H9 (cell line): ENCODE data around the gene NLRC3. TPM values are rescaled to one million over a fixed set of nuclear protein-coding genes. Genes with fewer than 3 reads are reported as not detected.

Source experiments
- DNase-seq: peaks from one replicate; pipeline ENCODE4 v3.0.0-alpha.2; 2017
- H2AFZ ChIP-seq: one replicate; pipeline ENCODE4 v1.6.1; 2013; ENCODE audit warnings: mild to moderate bottlenecking, low read length, control low read depth, moderate library complexity
- H2AK5ac ChIP-seq: 2 replicates; pipeline ENCODE4 v1.6.1; 2013; ENCODE audit warnings: low read length, control low read depth, mixed read lengths; ENCODE audit not compliant: insufficient read length
- H2BK120ac ChIP-seq: one replicate; pipeline ENCODE4 v1.6.1; 2013; ENCODE audit warnings: low read depth, mild to moderate bottlenecking, low read length, control low read depth, inconsistent platforms; ENCODE audit not compliant: poor library complexity, severe bottlenecking
- H2BK12ac ChIP-seq: 2 replicates; pipeline ENCODE4 v1.6.1; 2013; ENCODE audit warnings: low read length, control low read depth, mixed read lengths, low read depth; ENCODE audit not compliant: insufficient read length
- H2BK15ac ChIP-seq: 2 replicates; pipeline ENCODE4 v1.6.1; 2013; ENCODE audit warnings: low read depth, low read length, control low read depth
- H2BK20ac ChIP-seq: one replicate; pipeline ENCODE4 v1.6.1; 2013; ENCODE audit warnings: low read depth, mild to moderate bottlenecking, low read length, control low read depth, inconsistent platforms; ENCODE audit not compliant: poor library complexity, severe bottlenecking
- H2BK5ac ChIP-seq: 2 replicates; pipeline ENCODE4 v1.6.1; 2013; ENCODE audit warnings: low read length, control low read depth, mixed read lengths; ENCODE audit not compliant: insufficient read length
- H3K14ac ChIP-seq: 2 replicates; pipeline ENCODE4 v1.6.1; 2013; ENCODE audit warnings: low read length, control low read depth; ENCODE audit not compliant: insufficient read depth
- H3K18ac ChIP-seq: 2 replicates; pipeline ENCODE4 v1.6.1; 2013; ENCODE audit warnings: low read depth, mild to moderate bottlenecking, mixed read lengths, low read length, control low read depth; ENCODE audit not compliant: insufficient read length
- H3K23ac ChIP-seq: 2 replicates; pipeline ENCODE4 v1.6.1; 2013; ENCODE audit warnings: low read length, control low read depth, mixed read lengths, low read depth; ENCODE audit not compliant: insufficient read length
- H3K23me2 ChIP-seq: 2 replicates; pipeline ENCODE4 v1.6.1; 2013; ENCODE audit warnings: low read depth, mild to moderate bottlenecking, mixed read lengths, low read length, control low read depth; ENCODE audit not compliant: insufficient read length, poor library complexity, severe bottlenecking
- H3K27ac ChIP-seq: 2 replicates; pipeline ENCODE4 v1.5.1; 2013; ENCODE audit warnings: low read length, control low read depth, mixed read lengths, low read depth; ENCODE audit not compliant: insufficient read length
- H3K27me3 ChIP-seq: 2 replicates; pipeline ENCODE4 v1.6.1; 2013; ENCODE audit warnings: low read length, control low read depth, inconsistent platforms; ENCODE audit not compliant: insufficient read depth
- H3K4ac ChIP-seq: 2 replicates; pipeline ENCODE4 v1.6.1; 2013; ENCODE audit warnings: low read depth, mild to moderate bottlenecking, control low read depth, inconsistent platforms, low read length, moderate library complexity
- H3K4me1 ChIP-seq: 2 replicates; pipeline ENCODE4 v1.6.1; 2013; ENCODE audit warnings: low read length, control low read depth, inconsistent platforms; ENCODE audit not compliant: insufficient read depth
- H3K4me2 ChIP-seq: 2 replicates; pipeline ENCODE4 v1.6.1; 2013; ENCODE audit warnings: low read length, control low read depth, mixed read lengths; ENCODE audit not compliant: insufficient read length, insufficient read depth
- H3K56ac ChIP-seq: 2 replicates; pipeline ENCODE4 v1.6.1; 2013; ENCODE audit warnings: low read depth, mild to moderate bottlenecking, mixed read lengths, low read length, control low read depth; ENCODE audit not compliant: insufficient read length
- H3K79me1 ChIP-seq: 2 replicates; pipeline ENCODE4 v1.6.1; 2013; ENCODE audit warnings: low read depth, mild to moderate bottlenecking, moderate library complexity, low read length, control low read depth, inconsistent platforms; ENCODE audit not compliant: insufficient read depth, poor library complexity, severe bottlenecking
- H3K79me2 ChIP-seq: 2 replicates; pipeline ENCODE4 v1.6.1; 2013; ENCODE audit warnings: low read length, control low read depth, inconsistent platforms; ENCODE audit not compliant: insufficient read depth
- H3K9ac ChIP-seq: 2 replicates; pipeline ENCODE4 v1.6.1; 2013; ENCODE audit warnings: low read length, control low read depth, mixed read lengths; ENCODE audit not compliant: insufficient read length; ENCODE audit errors: extremely low read depth
- H3K9me3 ChIP-seq: one replicate; pipeline ENCODE4 v1.6.1; 2013; ENCODE audit warnings: low read depth, low read length, inconsistent platforms; ENCODE audit not compliant: control insufficient read depth
- H3T11ph ChIP-seq: one replicate; pipeline ENCODE4 v1.6.1; 2013; ENCODE audit warnings: mild to moderate bottlenecking, low read length, control low read depth, inconsistent platforms
- H4K20me1 ChIP-seq: one replicate; pipeline ENCODE4 v1.6.1; 2013; ENCODE audit not compliant: control insufficient read depth, insufficient read length, insufficient read depth
- H4K5ac ChIP-seq: 2 replicates; pipeline ENCODE4 v1.6.1; 2013; ENCODE audit warnings: low read depth, mild to moderate bottlenecking, mixed read lengths, low read length, control low read depth; ENCODE audit not compliant: insufficient read length
- H4K8ac ChIP-seq: replicated peaks from 2 replicates; pipeline ENCODE4 v1.6.1; 2013; ENCODE audit warnings: low read length, control low read depth, mixed read lengths, low read depth; ENCODE audit not compliant: insufficient read length
- H4K91ac ChIP-seq: 2 replicates; pipeline ENCODE4 v1.6.1; 2013; ENCODE audit warnings: low read depth, mild to moderate bottlenecking, moderate library complexity, mixed read lengths, low read length, control low read depth; ENCODE audit not compliant: insufficient read length
- H3K27ac Mint-ChIP-seq, 3 experiments: 2 replicates in 2 of 3; 3 replicates in 1 of 3; pipeline ENCODE4 v1.8.0; 2020 to 2021; ENCODE audit warnings: mixed read lengths in 3 of 3, mild to moderate bottlenecking in 1 of 3, moderate library complexity in 1 of 3
- H3K27me3 Mint-ChIP-seq: 2 replicates; pipeline ENCODE4 v1.8.0; 2021; ENCODE audit warnings: low read depth, mild to moderate bottlenecking, moderate library complexity, mixed read lengths
- H3K36me3 Mint-ChIP-seq, 3 experiments: 2 replicates in 2 of 3; 3 replicates in 1 of 3; pipeline ENCODE4 v1.8.0; 2020 to 2021; ENCODE audit warnings: low read depth in 3 of 3, mixed read lengths in 3 of 3; ENCODE audit not compliant: insufficient read depth in 1 of 3
- H3K4me1 Mint-ChIP-seq, 2 experiments: 2 replicates each; pipeline ENCODE4 v1.8.0; 2020; ENCODE audit warnings: mixed read lengths in 2 of 2
- H3K4me3 Mint-ChIP-seq, 2 experiments: 2 replicates in 1 of 2; 3 replicates in 1 of 2; pipeline ENCODE4 v1.8.0; 2020 to 2021; ENCODE audit warnings: mild to moderate bottlenecking in 2 of 2, mixed read lengths in 2 of 2, moderate library complexity in 1 of 2
- H3K9me3 Mint-ChIP-seq, 2 experiments: 2 replicates in 1 of 2; 3 replicates in 1 of 2; pipeline ENCODE4 v1.8.0; 2020; ENCODE audit warnings: mild to moderate bottlenecking in 2 of 2, mixed read lengths in 2 of 2, moderate library complexity in 1 of 2
- WGBS: extraction: QIAGEN DNeasy Blood & Tissue Kit; methylation state at CpG from one replicate; pipeline ENCODE4 v1.1.7; 2013; ENCODE audit warnings: missing lambda C conversion rate, low lambda C conversion rate, mixed read lengths; ENCODE audit not compliant: insufficient read length; ENCODE audit errors: extremely low coverage; 5-methylcytosine and 5-hydroxymethylcytosine counted together
- total RNA-seq: library from RNA; stranded (reverse); gene quantifications from 2 replicates; pipeline ENCODE4 v1.2.1, GENCODE V29; 2021
- TF ChIP-seq, protein P1 (sequence below): fragments of 200-600 bp; sonication (generic); conservative IDR thresholded peaks from 3 replicates; pipeline ENCODE4 v1.8.0; 2021; ENCODE audit warnings: antibody characterized with exemption, mild to moderate bottlenecking

Gene NLRC3
- total RNA-seq, 1 experiment from 2014 or later: 0.44 TPM

DNA sequence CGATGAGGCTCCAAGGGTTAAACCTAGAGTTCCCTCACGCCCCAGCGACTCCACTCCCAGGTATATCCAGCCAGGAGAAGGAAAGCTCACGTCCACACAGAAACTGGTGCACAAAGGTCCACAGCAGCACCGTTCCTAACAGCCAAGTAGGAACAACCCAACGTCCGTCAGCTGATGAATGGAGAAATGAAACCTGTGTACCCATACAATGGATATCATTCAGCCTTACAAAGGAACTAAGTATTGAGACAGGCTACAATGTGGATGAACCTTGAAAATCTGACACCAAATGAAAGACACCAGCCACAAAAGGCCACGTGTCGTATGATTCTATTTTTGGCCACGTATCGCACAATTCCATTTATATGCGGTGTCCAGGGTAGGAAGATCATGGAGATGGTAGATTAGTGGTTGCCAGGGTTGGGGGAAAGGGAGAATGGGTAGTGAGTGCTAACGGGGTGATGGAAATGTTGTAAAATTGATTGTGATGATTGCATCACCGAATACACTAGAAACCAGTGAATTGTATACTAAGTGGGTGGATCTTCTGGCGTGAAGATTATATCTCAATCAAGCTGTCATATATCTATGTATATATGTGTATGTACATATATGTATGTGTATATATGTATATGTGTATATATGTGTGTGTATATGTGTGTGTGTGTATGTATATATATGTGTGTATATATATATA is 30.1 kb downstream of the NLRC3 start:
- H3K36me3 Mint-ChIP-seq: peaks cover 0 to 16% (median 9%) of the 10 kb centered on the region in 3 experiments; a peak in 4 of 7 replicates
- Histone ChIP-seq H3K27ac (no peak overlapping the region), H3K9me3 (no peaks in the 10 kb centered on the region), H2BK15ac (no peak overlapping the region), H2BK20ac (no peak overlapping the region), H3K79me1 (no peaks in the 10 kb centered on the region), H3K27me3 (no peaks in the 10 kb centered on the region), H2AFZ (no peak overlapping the region), H2AK5ac (no peak overlapping the region), H3K9ac (no peak overlapping the region), H3K4ac (no peak overlapping the region), H3K56ac (no peak overlapping the region), H4K91ac (no peak overlapping the region), H3K18ac (no peak overlapping the region), H3K23me2 (no peaks in the 10 kb centered on the region), H3K14ac (no peak overlapping the region), H3K4me2 (no peak overlapping the region), H2BK120ac (no peak overlapping the region), H4K8ac (no peak overlapping the region), H4K5ac (no peak overlapping the region), H3K79me2 (no peaks in the 10 kb centered on the region), H2BK5ac (no peak overlapping the region), H4K20me1 (no peaks in the 10 kb centered on the region), H3K23ac (no peak overlapping the region), H3T11ph (no peak overlapping the region), H3K4me1 (no peaks in the 10 kb centered on the region), H2BK12ac (no peak overlapping the region)
- DNase-seq: no peak
- peaks cover 40% of the 10 kb centered on the region for H3K27me3 Mint-ChIP-seq
- peaks cover 4 to 6% of the 10 kb centered on the region in 2 experiments; a peak in 3 of 5 replicates for H3K9me3 Mint-ChIP-seq
- H3K4me3 Mint-ChIP-seq: no peak overlapping the region
- no peak overlapping the region for H3K27ac Mint-ChIP-seq
- WGBS: no CpG with 5 or more reads among the region's 15 CpGs
- TF ChIP-seq, protein P1, sequence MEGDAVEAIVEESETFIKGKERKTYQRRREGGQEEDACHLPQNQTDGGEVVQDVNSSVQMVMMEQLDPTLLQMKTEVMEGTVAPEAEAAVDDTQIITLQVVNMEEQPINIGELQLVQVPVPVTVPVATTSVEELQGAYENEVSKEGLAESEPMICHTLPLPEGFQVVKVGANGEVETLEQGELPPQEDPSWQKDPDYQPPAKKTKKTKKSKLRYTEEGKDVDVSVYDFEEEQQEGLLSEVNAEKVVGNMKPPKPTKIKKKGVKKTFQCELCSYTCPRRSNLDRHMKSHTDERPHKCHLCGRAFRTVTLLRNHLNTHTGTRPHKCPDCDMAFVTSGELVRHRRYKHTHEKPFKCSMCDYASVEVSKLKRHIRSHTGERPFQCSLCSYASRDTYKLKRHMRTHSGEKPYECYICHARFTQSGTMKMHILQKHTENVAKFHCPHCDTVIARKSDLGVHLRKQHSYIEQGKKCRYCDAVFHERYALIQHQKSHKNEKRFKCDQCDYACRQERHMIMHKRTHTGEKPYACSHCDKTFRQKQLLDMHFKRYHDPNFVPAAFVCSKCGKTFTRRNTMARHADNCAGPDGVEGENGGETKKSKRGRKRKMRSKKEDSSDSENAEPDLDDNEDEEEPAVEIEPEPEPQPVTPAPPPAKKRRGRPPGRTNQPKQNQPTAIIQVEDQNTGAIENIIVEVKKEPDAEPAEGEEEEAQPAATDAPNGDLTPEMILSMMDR: no peak
- peaks cover 14 to 15% of the 10 kb centered on the region in 2 experiments for H3K4me1 Mint-ChIP-seq
